Fibroblast of peridontal ligament (primary cell): ENCODE measurements around the gene TRPM1.
A peak's percentile ranks its signal among the peaks of the same experiment; 100 is the strongest.

Source experiments
- DNase-seq: peaks from one replicate; pipeline ENCODE4 v3.0.0-alpha.2; 2010; ENCODE audit errors: extremely low read depth

TRPM1 gene

DNA sequence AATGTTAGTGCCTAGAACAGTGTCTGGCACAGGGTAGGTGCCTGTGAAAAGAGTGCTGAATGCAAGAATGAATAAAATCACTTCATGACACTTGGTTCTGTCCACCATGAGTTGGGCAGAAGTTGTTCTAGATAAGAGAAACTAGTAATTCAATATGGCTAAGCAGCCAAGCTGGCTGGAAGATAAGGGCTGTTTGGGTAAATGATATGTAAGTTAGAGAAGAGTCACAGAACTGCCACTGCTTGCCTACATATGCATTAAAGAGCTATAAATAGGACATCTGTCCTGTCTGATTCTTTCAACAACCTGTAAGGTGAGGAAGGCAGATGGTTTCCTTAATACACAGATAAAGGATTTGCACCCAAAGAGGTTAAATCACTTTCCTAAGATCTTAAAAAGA is 123.2 kb downstream of the TRPM1 start:
- DNase-seq = no peak

DNA sequence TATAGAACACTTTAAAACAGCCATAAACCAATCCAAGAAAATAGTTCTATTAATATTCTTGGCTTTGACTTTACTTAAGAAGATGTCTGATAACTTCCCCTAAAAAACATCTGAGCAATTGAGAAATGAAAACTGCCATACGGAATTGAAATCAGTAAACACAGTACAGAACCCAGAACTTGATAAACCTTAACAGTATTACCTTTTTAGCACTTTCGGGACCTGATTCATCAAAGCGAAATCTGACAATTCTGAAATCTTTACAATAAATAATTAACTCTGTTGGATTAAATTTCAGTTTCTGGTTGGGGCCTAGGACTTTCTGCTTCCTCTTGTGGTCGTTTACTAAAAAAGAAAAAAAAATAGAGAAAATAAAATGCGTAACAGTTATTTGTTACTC is 127.4 kb downstream of the TRPM1 start:
- no peak for DNase-seq

- DNase-seq = no peak
These were observed 128.1 kb downstream of the TRPM1 start for GRCh38 chr15:30973379-30973778.

DNA sequence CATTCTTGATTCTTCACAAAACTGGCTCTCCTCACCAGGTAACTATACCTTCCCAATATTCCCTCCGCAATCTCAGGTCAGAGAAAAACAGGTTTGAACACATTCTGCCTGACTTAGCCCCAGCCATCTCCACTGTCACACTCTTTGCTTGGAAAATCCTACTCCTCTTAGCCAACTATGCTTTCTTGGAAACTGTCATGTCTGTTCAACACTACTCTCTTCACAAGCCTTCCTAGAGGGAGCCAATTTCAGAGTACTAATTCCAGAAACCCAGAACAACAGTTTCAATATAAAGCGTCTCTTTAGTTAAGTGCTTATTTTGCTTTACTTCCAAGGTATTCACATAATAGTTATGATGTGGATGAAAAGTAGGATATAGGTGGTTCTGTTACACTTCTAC is 131.8 kb downstream of the TRPM1 start:
- DNase-seq = no peak

GRCh38 chr15:30963681-30964080 is 137.8 kb downstream of the TRPM1 start:
- no peak for DNase-seq

DNA sequence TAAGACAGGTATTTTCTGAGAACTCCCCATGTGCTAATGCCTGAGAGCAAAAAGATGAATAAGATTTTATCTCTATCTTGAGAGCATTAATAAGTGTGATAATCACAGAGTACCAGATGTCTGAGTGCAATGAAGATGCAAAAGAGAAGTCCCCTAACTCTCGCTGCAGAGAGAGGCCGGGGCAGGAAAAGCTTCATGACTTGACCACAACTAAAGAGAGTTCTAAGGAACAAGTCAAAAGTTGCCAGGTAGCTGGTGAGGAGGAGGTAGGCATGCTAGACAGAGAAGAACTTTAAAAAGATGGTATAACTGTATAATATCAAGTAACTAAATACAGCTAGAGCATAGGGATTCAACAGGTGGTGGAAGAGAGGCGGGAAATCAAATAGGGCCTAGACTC is 138.9 kb downstream of the TRPM1 start:
- no peak for DNase-seq

DNA sequence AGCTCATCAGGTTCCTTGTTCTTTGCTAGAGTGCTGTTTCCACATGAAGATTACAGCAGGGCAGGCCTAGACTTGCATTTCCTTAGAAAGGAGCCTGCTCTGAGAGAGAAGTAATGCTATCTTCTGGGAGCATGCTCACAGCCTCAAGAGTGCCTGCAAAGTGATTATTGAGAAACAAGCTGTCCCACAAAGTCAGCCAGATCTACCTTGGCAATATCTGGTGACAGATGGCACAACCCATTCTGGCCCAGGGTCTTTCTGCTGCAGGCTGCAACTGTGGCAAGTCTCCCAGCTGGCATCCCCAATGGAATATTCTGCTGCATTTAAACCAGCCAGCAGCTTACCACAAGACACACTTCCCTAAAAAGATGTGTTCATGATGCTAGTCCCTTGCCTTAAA is 139.4 kb downstream of the TRPM1 start:
- no peak for DNase-seq

- peak; percentile 21 for DNase-seq
These were observed 143.3 kb downstream of the TRPM1 start for GRCh38 chr15:30958219-30958618.

GRCh38 chr15:30956216-30957124 is 145.1 kb downstream of the TRPM1 start:
- DNase-seq = no peak

DNA sequence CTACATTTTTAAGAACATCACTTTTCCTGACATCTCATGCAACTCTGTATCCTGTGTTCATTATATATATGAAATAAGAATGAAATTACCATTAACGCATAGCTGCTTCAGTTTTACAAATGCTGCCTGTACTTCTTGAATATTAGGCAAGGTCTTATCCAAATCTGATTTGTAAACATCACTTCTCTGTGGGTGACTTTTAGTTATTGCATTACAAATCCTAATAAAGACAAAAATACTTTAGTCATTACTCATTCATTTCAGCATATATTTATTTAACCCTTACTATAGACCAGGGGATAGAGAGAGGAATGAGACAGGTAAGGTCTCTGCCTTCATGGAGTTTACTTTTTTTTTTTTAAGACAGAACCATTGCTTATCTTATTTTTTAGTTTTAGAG is 146.9 kb downstream of the TRPM1 start:
- peak; percentile 13 for DNase-seq

GRCh38 chr15:30953731-30954378 is 147.7 kb downstream of the TRPM1 start:
- DNase-seq = peak; percentile 75

GRCh38 chr15:30953183-30953582 is 148.3 kb downstream of the TRPM1 start:
- DNase-seq = no peak
